Mammary epithelial cell (primary cell): ENCODE results near the gene IQGAP3.

Experiments used
- CTCF ChIP-seq, 2 donors: IDR thresholded peaks in 1 of 2; conservative IDR thresholded peaks in 1 of 2; 2 replicates each; pipeline ENCODE4 v1.5.1; 2011 to 2012; ENCODE audit warnings: inconsistent platforms in 2 of 2, low read length in 2 of 2, mild to moderate bottlenecking in 2 of 2, control low read depth in 1 of 2, low read depth in 1 of 2; ENCODE audit not compliant: insufficient read depth in 1 of 2; ENCODE audit errors: extremely low read depth in 1 of 2
- EZH2 ChIP-seq: IDR thresholded peaks from 2 replicates; pipeline ENCODE4 v1.6.1; 2012; ENCODE audit warnings: low read length, inconsistent platforms, borderline replicate concordance

GRCh38 chr1:156539818-156540355, 32.5 kb downstream of the IQGAP3 start:
- no peak for TF ChIP-seq CTCF (conservative IDR thresholded peaks at IDR 0.05 in 1 of 2, IDR thresholded peaks at IDR 0.05 in 1 of 2; ENCODE audit: extremely low read depth in 1 of 2, insufficient read depth in 1 of 2, low read depth in 1 of 2, low read length in 2 of 2)
- TF ChIP-seq EZH2, result no peak
